Measurements from ENCODE around the gene MMP21.

- no peak for TF ChIP-seq CTCF (IDR thresholded peaks at IDR 0.05; ENCODE audit: poor library complexity)
- no peak for TF ChIP-seq EZH2phosphoT487 (IDR thresholded peaks at IDR 0.05; ENCODE audit: low read depth, severe bottlenecking, unreplicated experiment)
Measured at GRCh38 chr10:125811251-125811650, 35.6 kb upstream of the MMP21 start.

Data from hepatocyte (in vitro differentiated cells).